HG03066 (cell line): ENCODE results near the gene RNF148.

ENCODE experiments used
- ATAC-seq: cut with Tn5 transposase; IDR thresholded peaks from one replicate; pipeline ENCODE4 v1.9.1; 2021; ENCODE audit warnings: low read depth; ENCODE audit not compliant: unreplicated experiment

RNF148 gene

GRCh38 chr7:122702872-122703510 lies at the start of gene RNF148:
RNF148 (minus strand) TSS chr7:122702922; CDS start chr7:122702750, 172 bp downstream.
- ATAC-seq, result no peak

GRCh38 chr7:122750389-122750788 lies 47.7 kb upstream of the RNF148 start:
- no peak for ATAC-seq

DNA sequence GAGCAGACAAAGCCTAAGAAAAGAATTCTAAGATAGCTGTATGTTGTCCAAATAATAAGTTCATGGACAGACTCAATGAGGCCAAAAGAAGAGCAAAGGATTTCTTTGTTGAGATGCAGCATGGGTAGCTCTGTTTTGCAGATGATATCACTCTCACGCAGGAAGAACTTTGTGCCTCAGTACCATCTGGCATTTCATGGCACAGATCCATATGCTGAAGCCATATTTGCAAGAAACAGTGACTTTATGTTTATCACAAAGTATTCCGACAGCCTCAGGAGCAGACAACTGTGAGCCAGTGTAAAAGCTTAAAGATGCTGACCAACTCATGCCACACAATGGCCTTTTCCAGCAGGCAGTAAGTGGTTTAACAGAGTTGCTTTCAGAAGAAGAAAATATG lies 45.5 kb upstream of the RNF148 start:
- ATAC-seq, result no peak

GRCh38 chr7:122746948-122747347 lies 44.2 kb upstream of the RNF148 start:
- no peak for ATAC-seq

DNA sequence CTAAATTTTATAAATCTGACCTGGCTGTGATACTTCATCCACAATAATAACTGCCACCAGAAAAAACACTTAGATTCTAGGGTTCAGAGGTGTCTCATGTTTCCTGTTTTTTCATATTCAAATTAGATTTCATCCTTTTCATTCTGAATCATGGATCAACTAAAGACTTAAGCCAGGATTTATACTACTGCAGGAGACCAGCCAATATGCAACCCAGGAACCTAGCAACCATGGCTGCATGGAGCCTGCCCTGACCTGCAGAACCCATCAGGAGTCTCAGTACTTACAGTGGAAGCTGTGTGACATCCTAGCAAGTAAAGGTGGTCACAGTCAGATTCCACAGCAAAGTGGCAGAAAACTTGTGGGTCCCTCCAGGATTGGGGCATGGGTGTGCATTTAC lies 40.5 kb upstream of the RNF148 start:
- no peak for ATAC-seq

DNA sequence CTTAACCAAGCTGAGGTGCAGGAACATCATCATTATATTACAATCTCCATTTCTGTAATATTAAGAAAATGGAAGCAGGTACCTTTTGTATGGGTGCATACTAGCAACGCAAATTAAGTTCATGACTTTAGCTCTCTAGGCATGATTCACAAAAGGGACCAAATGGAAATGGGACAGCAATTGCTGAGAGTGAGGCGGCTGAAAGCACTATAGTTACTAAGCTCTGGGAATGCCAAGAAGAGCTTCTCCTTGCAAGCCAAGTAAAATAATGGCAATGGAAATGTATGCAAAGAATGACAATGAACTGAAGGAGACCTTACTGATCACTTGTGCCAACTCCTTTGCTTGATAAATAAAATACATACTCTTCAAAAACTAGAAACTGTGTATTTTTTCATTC lies 36.2 kb upstream of the RNF148 start:
- ATAC-seq, result no peak

DNA sequence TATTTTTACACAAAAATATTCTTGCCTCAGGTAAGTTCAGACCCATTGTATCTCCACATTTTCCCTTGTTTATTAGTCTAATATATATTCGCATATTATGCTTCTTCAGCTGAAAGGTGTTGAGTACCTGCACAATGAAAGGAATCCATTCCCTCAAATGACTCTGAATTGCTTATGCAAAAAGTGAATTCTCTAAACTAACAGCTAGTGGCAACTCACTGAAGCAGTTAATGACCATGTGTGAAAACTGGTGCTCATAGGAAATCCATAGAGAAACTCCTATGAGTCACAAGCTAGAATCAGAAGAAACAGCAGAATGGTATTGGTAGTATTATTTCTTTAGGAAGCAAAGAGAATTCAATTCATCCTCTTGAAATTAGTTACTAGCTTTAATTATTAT lies 33.5 kb upstream of the RNF148 start:
- ATAC-seq, result no peak

- no peak for ATAC-seq
These were observed 25.0 kb upstream of the RNF148 start for GRCh38 chr7:122727759-122728158.

GRCh38 chr7:122727354-122727753 lies 24.6 kb upstream of the RNF148 start:
- no peak for ATAC-seq

- no peak for ATAC-seq
These were observed 24.2 kb upstream of the RNF148 start for GRCh38 chr7:122726881-122727280.

DNA sequence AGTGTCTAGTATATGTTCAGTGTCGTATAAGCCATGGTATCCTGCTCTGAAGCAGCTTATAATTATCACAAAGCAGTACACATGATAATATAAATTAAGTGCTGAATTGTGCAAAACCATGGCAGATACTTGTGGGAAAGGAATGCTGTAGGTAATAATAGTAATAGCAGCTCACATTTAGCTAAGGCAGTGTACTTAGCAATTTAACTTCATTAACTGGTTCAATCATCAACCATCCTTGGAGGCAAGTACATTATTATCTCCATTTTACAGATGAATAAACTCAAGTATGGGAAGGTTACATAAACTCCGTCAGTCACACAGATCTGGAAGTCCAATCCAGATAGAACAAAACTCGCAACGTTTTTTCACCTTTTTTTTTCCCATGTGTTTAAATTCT lies 21.6 kb upstream of the RNF148 start:
- ATAC-seq, result no peak

DNA sequence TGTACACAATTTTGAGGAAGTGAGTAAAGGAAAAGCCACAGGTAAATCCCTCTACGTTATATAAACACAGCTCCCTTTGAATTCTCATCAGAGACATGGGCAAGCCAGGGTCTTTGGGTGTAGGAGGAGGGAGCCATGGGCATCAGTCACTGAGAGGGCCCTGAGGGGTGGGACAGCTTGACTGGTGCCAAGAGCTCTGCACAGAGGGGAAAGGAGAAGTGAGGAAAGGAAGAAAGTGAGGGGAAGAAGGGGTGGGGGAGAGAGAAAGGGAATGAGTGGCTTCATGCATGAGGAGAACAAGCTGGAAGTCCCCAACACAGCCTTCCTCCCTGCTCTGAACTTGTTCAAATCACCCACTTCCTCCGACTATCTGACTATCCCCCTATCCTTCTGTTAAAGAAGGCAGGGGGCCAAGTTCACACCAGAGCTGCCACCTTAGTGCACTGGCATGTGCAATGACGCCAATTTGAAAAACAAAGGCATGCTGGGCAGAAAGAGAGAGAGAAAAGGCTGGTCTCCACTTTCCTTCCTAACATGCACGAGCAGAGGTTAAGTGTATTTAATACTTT lies 16.4 kb upstream of the RNF148 start:
- ATAC-seq, result no peak

DNA sequence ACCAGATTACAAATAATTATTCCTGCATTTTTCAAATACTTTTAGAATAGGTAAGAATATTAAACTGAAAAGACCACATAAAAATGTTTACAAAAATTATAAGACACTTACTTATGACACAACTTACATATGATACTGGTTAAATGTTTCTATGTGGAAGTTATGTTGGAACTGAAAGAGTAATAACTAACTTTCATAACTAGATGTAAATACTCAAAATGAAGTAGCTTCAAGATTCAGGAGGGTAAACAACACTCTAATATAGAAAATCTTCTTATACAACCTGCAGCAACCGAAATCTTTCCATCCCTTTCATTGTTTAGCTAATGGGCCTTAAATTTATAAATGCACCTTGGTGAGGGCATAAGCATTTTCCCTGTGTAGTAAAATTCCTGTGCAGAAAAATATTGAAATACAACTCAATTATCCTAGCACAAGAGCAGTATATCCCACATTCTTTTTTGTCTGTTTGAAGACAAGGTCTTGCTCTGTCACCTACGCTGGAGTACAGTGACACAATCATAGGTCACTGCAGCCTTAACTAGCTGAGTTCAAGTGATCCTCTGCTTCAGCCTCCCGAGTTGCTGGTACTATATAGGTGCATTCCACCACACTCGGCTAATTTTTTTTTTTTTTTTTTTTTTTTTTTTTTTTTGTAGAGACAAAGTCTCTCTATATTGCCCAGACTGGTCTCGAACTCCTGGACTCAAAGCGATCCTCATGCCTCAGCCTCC lies 14.8 kb upstream of the RNF148 start:
- ATAC-seq, result no peak

DNA sequence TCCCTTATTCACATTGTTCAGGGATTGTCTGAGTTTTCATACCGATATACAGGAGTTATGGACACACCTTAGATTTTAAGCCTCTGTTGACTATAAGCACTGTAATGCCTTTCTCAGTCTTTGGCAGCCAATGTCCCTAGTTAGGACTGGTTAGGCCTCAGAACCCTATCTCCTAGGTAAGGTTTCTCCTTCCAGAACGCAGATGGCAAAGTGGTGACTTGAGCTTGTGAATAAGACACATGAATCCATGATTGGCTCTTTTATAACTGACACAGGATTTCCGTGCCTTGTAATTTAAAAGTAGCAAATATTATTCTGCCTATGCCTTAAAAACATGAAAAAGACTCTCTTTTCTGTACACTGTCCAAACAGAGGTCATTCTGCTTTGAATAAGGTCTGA lies 12.5 kb upstream of the RNF148 start:
- no peak for ATAC-seq

DNA sequence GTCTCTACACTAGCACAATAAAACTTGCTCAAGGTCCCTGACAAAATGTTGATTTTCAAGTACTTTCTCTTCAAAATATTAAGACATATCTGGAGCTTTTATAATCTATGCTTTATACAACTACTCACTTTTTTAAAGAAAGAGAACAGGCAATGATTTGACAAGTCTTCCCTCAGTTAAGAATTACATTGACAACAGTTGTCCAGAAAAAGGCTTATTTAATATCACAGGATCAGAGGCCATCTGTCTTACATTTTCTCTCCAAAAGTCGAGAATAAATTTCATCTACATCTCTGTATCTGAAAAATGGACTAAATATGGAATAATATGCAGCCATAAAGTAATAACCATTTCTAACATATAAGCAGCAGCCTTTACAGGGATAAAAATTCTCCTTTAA lies 8.2 kb upstream of the RNF148 start:
- ATAC-seq, result no peak

DNA sequence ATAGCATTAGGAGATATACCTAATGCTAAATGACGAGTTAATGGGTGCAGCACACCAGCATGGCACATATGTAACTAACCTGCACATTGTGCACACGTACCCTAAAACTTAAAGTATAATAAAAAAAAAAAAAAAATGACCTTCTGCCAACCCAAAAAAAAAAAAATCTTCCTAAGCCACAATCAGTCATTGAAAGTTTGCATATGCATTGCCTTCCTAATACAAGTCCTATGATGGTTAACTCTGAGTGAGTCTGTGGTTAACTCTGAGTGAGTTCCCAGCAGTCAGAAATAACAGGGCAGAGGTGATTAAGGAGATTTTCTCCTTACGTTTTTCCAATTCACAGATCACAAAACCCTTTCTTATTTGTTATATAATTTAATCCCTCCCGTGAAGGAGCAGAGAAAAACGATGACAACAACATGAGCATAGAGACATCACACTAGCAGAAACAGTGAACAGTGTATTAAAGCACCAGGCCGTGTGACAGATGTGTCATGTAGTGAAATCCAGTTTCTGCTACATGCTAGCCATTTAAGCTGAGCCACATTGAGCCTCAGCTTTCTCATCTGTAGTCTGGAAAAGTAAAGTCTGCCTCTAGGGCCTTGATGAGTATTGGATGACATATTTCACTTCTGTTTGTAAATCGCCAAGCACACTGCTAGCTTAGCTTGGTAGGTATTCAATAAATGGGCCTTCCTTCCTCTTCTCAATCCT lies 7.4 kb upstream of the RNF148 start:
- ATAC-seq, result no peak

GRCh38 chr7:122706836-122707235 lies 4.1 kb upstream of the RNF148 start:
- ATAC-seq, result no peak

GRCh38 chr7:122699017-122699416 lies 3.7 kb downstream of the RNF148 start, which contains the start of gene RNF133:
RNF133 (minus strand) TSS chr7:122699117; CDS start chr7:122698918, 199 bp downstream.
- ATAC-seq, result no peak

DNA sequence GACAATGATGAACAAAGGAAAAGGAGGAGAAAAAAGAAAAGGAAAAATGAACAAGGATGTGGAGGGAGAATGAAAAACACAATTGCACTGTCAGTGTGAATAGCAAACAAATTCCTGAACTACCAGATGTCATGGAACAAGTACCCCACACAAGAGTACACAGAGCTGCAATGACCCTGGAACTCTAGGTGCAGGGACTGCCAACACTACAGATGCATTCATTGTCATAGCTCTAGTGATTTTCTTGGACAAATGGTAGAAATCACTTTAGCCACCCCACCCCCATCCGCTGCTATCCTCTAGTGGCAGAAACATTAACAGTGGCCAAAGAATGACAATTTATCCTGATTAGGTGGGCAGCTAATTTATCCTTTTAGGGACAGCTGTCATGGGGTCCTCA lies 6.9 kb downstream of the RNF148 start:
- ATAC-seq, result no peak

- no peak for ATAC-seq
These were observed 8.0 kb downstream of the RNF148 start for GRCh38 chr7:122694697-122695096.

- ATAC-seq, result no peak
These were observed 9.9 kb downstream of the RNF148 start for GRCh38 chr7:122692769-122693309.
